Left kidney (tissue), 2 donors: Measurements from ENCODE around the gene TTC34. TPM values are rescaled to one million over a fixed set of nuclear protein-coding genes. Genes with fewer than 3 reads are reported as not detected.
"Not testable (repeated sequence)": the region's sequence is repeated elsewhere in the genome, so short reads cannot be mapped to it uniquely, and the experiment has no call there.

ENCODE experiments used
- DNase-seq: peaks from one replicate; pipeline ENCODE4 v3.0.0-alpha.2; 2013
- polyA plus RNA-seq: library from polyadenylated mRNA; unstranded; fragments of 120-200 nt; gene quantifications from one replicate; pipeline ENCODE4 v1.2.1, GENCODE V29; 2013; ENCODE audit not compliant: insufficient read length

TTC34 gene
- polyA plus RNA-seq, 1 donor = 1.3 TPM

DNA sequence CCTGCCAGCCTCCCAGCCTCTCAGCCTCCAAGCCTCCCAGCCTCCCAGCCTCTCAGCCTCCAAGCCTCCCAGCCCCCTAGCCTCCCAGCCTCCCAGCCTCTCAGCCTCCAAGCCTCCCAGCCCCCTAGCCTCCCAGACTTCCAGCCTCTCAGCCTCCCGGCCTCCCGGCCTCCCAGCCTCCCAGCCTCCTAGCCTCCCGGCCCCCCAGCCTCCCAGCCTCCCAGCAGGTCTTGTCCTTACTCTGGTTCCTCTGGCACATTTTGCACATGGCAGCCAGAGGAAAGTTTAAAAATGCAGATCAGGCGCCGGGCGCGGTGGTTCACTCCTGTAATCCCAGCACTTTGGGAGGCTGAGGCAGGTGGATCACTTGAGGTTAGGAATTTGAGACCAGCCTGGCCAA, 2.5 kb downstream of the TTC34 start:
- DNase-seq = not testable (repeated sequence)

GRCh38 chr1:2797741-2798016, 3.8 kb downstream of the TTC34 start:
- DNase-seq = no peak

DNA sequence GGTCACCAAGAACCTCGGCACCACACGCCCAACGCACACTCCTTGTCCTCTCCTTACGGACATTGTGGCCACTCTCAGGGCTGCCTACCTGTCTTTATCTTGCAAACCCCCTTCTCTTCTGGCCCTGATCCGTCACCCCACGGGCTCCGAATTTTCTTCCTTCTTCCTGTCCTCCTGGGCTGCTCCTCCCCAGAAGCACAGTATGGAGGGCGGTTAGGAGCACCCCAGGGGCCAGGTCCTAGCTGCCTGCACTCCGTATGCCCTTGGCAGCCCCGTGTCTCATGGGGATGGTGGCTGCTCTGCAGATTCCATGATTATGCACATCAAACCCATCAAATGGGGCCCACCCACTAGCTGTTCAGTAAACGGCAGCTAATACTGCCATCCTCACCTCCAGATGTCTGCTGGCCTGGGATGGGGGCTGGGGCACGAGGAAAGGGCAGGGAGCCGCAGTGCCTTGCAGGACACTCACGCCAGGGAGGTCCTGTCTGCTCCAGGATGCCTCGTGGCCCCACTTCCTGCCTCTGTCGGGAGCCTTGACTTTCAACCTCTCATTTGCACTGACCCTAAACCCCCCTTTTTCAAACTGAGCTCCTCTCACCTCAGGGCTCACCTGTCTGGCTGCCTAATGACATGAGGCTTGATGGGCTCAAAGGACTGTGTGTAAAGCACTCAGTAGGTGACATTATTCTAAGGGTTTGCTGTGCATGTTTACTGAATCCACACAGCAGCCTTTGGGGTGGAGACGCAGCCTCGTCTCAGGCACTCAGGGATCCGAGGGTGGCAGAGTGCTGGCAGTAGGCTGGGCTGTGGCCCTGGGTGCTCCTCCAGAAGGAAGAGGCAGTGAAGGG, 4.4 kb downstream of the TTC34 start:
- DNase-seq = no peak

DNA sequence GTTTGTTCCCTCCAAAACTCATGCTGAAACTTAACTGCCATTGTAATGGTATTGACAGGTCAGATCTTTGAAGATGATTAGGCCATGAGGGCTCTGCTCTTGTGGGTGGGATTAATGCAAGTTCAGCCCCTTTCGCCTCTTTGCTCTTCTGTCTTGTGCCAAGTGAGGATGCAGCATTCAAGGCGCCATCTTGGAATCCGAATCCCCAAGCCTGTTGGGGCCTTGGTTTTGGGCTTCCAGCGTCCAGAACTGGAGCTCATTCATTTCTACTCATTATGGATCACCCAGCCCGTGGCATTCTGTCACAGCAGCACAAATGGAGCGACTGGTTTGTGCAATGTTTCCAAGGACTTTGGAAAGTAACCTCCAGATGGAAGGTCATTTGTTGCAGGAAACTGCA, 5.6 kb downstream of the TTC34 start:
- no peak for DNase-seq

- DNase-seq = no peak
Measured at GRCh38 chr1:2791027-2791760, 10.3 kb downstream of the TTC34 start.

GRCh38 chr1:2789986-2790581, 11.4 kb downstream of the TTC34 start:
- DNase-seq = no peak

DNA sequence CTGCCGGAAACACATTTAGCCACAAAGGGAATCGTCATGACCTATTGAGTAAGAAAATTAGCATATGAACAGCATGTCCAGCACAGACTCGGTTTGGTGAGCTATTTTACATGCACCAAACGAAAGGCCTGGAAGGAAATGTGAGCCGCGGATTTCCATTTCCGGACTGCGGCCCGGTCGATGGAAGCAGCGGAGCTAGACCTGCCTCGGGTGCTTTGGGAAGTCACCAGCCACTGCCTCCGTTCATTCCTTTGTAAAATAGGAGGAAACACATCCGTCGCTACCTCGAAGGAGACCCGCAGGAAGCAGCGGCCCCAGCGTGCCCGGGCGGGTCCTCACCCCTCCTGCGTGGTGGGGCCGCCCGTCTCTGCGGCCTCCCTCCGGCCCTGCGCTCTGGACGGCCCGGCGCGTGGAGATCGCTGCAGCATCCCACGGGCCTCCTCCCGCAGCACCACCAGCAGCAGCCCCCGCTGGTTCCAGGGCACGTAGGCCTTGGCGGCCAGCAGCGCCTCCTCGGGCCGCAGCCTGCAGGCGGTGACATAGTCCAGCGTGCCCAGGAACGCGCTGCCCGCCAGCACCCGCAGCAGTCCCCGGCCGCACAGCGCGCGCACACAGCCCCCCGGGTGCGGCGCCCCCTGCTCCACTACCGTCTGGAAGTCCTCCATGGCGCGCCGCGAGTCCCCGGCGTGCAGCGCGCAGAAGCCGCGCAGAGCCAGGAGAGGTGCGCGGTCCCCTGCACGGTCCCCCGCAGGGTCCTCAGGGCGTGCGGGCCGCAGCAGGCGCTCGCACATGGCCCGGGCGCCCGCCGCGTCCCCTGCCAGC, 12.1 kb downstream of the TTC34 start:
- DNase-seq = peak; percentile 20

DNA sequence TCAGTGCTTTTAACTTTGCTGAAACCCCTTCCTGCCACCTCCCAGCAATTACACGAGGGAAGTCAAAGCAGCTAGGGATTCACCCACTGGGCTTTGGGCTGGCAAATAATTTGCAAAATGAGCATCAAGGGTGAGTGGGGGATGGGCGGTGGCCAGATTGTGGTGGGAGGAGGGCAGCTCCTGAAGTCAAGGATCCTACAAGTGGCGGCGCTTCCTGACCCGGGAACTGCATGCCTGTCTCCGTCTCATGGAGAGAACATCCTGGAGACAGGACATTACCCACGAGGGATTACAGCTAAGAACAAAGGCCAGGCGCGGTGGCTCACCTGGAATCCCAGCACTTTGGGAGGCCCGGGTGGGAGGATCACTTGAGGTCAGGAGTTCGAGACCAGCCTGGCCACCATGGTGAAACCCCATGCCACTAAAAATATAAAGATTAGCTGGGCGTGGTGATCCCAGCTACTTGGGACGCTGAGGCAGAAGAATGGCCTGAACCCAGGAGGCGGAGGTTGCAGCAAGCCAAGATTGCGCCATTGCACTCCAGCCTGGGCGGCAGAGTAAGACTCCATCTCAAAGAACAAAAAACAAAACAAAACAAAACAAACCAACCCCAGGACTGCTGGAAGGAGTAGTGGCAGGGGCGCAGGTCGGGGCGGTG, 12.9 kb downstream of the TTC34 start:
- no peak for DNase-seq

- DNase-seq = no peak
Measured at GRCh38 chr1:2787163-2787911, 14.2 kb downstream of the TTC34 start.

- peak; percentile 22 for DNase-seq
Measured at GRCh38 chr1:2786329-2787162, 14.9 kb downstream of the TTC34 start.

DNA sequence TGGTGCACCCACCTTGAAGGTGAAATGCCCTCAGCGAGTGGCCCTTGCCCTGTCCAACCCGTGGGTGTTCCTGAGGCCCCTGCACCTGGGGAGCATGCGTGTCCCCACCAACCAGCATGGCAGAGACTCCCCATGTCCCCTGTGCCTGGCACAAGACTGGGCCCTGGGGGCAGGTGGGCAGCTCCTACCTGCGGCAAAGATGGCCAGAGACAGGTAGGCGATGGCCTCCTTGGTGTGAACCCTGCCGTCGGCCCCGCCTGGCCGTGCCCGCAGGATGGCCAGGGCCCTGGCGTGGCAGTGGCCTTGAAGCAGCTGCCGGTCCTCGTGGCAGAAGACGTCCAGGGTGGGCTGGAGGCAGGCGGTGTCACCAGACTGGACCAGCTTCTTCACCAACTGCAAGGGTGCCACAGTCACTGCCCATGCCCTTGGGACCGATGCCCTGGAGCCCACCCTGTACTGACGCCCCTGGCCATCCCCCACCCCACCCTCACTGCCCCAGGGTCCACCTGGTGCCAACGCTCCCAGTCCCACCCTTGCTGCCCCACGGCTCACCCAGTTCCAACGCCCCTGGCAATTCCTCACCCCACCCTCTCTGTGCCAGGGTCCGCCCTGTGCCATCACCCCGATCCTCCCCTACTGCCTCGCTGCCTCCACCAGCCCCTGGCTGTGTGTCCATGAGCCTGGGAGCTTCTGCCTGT, 15.7 kb downstream of the TTC34 start:
- no peak for DNase-seq

DNA sequence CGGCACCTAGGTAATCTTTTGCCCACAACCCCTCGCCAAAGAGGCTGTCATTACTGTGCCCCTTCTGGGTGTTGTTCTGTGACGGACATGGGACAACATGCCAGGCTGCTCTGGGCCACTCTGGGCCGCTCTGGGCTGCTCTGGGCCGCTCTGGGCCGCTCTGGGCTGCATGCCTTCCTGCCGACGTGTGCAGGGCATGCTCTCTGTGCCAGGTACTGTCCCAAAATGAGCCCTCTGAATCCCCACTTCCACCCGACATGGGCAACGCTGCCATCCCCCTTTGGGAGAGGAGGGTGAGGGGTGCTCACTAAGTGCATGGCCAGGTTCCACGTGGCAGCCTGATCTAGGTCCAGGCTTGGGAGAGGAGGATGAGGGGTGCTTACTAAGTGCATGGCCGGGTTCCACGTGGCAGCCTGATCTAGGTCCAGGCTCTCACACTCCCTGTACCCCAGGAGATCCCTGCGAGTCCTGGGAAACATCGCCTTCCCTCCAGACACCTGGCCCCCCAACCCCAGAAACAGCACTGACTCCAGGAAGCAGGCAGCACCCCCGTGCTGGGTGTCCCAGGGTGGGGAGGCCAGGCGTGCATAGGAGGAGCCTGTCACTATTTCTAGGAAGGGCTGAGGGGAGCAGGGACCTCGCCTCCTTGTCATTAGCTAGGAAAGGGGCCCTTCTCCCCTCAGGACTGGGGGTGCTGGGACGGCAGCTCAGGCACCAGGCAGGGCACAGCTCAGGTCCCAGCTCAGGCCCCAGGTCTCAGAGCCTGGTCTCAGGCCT, 16.5 kb downstream of the TTC34 start:
- DNase-seq = no peak

- no peak for DNase-seq
Measured at GRCh38 chr1:2783435-2784397, 17.8 kb downstream of the TTC34 start.

GRCh38 chr1:2783069-2783434, 18.4 kb downstream of the TTC34 start:
- no peak for DNase-seq

GRCh38 chr1:2781627-2782026, 19.9 kb downstream of the TTC34 start:
- no peak for DNase-seq

DNA sequence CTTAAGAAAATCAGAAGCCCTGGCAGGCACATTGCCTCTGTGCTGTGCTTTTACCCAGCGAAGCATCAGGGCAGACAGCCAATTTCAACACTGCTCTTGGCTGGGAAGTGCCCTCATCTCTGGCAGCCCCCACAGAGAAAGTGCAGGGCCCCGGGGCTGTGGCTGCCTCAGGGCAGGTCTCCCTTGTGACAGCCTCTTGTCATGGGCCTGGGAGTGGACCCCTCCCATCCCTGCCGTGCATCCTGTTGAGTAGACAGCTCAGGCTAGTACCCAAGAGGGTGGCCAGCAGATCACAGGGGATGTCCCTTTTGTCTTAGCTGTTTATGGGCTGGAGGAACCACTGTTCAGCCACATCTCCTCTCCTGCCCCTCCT, 23.3 kb downstream of the TTC34 start:
- DNase-seq = no peak

GRCh38 chr1:2777424-2778219, 23.9 kb downstream of the TTC34 start:
- no peak for DNase-seq
